ENCODE data around the gene GNLY. TPM values are rescaled to one million over a fixed set of nuclear protein-coding genes. Genes with fewer than 3 reads are reported as not detected.

GNLY gene
- total and polyA plus RNA-seq, 8 donors, result 0.28 to 1.3 (median 0.76) TPM; not detected in 3

GRCh38 chr2:85718009-85718391, 23.8 kb downstream of the GNLY start:
- intact Hi-C loops (cut with DNase I), result no loop called here
- no peaks in the 10 kb centered on the region for H3K9me3 ChIP-seq

DNA sequence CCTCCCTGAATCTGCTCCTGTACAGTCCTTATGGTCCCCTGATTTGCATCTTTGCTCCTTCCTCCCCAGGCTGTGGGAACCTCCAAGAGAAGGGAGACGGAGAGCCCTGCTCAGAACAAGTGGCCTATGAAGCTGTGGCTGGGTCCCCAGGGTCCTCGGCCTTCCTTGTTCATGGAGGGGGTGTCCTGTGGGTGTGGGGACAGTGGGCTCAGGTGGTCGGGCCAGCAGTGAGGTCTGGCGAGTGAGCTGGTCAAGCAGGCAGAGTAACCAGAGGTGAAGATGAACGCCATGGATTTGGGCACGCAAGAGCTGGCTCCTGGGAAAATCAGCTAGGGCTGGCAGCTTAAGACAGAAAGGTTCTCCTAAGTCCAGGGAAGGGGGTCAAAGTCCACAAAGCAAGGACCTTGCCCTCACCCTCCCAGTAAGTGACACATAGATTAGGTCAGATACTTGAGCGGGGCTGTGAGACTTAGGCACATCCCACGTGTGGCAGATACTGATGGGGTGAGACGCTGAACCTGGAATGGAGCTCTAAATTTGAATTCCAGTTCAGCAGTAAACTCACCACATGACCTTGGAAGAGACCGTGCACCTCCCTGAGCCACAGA, 24.8 kb downstream of the GNLY start:
- Histone ChIP-seq H3K36me3 (no peaks in the 10 kb centered on the region), H3K27me3 (no peaks in the 10 kb centered on the region), H3K9me3 (no peaks in the 10 kb centered on the region), H3K4me3 (no peak overlapping the region), H3K4me1 (no peaks in the 10 kb centered on the region), H3K27ac (no peak overlapping the region)
- no peak for FAIRE-seq
- ATAC-seq, result peak; percentile 48 to 82 (median 69)
- intact Hi-C loops (cut with DNase I), result no loop called here
- 52 to 55% methylated on average over 10 of the region's 10 CpGs for WGBS, 2 donors
- TF ChIP-seq, protein P1, sequence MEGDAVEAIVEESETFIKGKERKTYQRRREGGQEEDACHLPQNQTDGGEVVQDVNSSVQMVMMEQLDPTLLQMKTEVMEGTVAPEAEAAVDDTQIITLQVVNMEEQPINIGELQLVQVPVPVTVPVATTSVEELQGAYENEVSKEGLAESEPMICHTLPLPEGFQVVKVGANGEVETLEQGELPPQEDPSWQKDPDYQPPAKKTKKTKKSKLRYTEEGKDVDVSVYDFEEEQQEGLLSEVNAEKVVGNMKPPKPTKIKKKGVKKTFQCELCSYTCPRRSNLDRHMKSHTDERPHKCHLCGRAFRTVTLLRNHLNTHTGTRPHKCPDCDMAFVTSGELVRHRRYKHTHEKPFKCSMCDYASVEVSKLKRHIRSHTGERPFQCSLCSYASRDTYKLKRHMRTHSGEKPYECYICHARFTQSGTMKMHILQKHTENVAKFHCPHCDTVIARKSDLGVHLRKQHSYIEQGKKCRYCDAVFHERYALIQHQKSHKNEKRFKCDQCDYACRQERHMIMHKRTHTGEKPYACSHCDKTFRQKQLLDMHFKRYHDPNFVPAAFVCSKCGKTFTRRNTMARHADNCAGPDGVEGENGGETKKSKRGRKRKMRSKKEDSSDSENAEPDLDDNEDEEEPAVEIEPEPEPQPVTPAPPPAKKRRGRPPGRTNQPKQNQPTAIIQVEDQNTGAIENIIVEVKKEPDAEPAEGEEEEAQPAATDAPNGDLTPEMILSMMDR (IDR thresholded peaks at IDR 0.05), result no peak
- no peak for DNase-seq

More at GRCh38 chr2:85718009-85718391, 23.8 kb downstream of the GNLY start:
- no peak for ATAC-seq
- no peak for FAIRE-seq
- TF ChIP-seq, protein P1 (IDR thresholded peaks at IDR 0.05), result no peak
- WGBS, 2 donors, result 82 to 85% methylated on average over 7 of the region's 7 CpGs
- H3K4me1 ChIP-seq, result peaks cover 0 to 3% (median under 1%) of the 10 kb centered on the region in 3 donors
- H3K36me3 ChIP-seq, result no peaks in the 10 kb centered on the region
- H3K27ac ChIP-seq, result no peak overlapping the region
- H3K27me3 ChIP-seq, result no peaks in the 10 kb centered on the region
- H3K4me3 ChIP-seq, result no peak overlapping the region
- DNase-seq, result no peak

DNA sequence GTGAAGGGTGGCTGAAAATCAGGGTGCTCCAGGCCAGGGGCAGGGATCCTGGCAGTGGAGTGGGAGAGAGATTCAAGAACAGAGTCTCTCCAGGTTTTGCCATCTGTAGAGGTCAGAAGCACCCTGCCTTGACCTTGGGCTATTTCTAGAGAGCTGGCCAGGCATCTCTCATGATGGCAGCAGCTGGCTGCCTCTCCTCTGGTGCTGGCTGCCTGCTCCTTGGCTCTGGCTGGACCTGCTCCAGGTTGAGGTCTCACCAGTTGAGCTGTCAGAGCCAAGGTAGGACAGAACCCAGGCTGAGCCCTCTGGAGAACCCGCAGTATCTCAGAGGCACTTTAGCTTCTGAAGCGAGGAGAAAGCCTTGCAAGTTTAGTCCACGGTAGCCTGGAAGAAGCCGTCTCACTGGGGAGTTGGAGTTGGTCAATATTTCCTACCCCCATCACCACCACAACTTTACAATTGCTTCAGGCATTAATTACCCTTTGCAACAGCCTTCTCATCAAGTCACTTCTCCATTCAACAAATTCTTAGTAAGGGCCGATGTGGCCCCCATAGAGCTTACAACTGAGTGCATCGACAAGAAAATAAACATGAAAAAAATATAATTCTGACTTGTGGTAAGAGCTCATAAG, 25.6 kb downstream of the GNLY start:
- TF ChIP-seq, protein P1 (IDR thresholded peaks at IDR 0.05), result no peak
- FAIRE-seq (no peak), ATAC-seq (peak in 2 of 4 donors; percentile 26 to 34), DNase-seq (no peak)
- Histone ChIP-seq H3K27me3 (no peaks in the 10 kb centered on the region), H3K36me3 (no peaks in the 10 kb centered on the region), H3K27ac (no peak overlapping the region), H3K9me3 (no peaks in the 10 kb centered on the region), H3K4me3 (no peak overlapping the region), H3K4me1 (no peaks in the 10 kb centered on the region)
- WGBS, 2 donors, result 84 to 93% methylated on average over 6 of the region's 6 CpGs
- intact Hi-C loops (cut with DNase I), result no loop called here

GRCh38 chr2:85720533-85720932, 26.4 kb downstream of the GNLY start:
- Histone ChIP-seq H3K27me3 (no peaks in the 10 kb centered on the region), H3K4me3 (no peak overlapping the region), H3K36me3 (no peaks in the 10 kb centered on the region), H3K27ac (no peak overlapping the region), H3K9me3 (no peaks in the 10 kb centered on the region), H3K4me1 (no peaks in the 10 kb centered on the region)
- FAIRE-seq (no peak), ATAC-seq (no peak), DNase-seq (no peak)
- TF ChIP-seq, protein P1 (IDR thresholded peaks at IDR 0.05), result no peak
- intact Hi-C loops (cut with DNase I), result no loop called here
- 95 to 100% methylated on average over 1 of the region's 1 CpG for WGBS, 2 donors

DNA sequence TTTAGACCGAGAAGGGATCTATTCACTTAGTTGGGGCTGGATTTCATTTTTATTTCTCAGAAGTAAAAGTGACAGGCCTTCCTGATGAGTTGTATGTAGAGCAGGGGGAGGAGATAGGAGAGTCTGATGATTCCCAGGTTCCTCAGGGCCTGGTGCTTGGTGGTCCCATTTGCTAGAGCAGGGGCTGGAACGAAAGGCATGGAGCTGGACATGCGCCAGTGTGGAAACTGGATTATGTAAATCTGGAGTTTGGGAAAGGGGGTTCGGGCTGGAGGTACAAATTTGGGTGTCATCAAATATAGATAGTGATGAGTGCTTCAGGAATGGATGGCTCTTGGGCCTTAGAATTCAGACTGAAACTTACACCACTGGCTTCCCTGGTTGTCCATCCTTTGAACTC, 27.5 kb downstream of the GNLY start:
- H3K36me3 ChIP-seq, result no peaks in the 10 kb centered on the region
- H3K4me3 ChIP-seq, result no peak overlapping the region
- no peak for FAIRE-seq
- H3K27me3 ChIP-seq, result no peaks in the 10 kb centered on the region
- ATAC-seq, result no peak
- H3K4me1 ChIP-seq, result no peaks in the 10 kb centered on the region
- 83 to 91% methylated on average over 4 of the region's 4 CpGs for WGBS, 2 donors
- H3K9me3 ChIP-seq, result no peaks in the 10 kb centered on the region
- no peak overlapping the region for H3K27ac ChIP-seq
- intact Hi-C loops (cut with DNase I), result no loop called here
- DNase-seq, result no peak
- TF ChIP-seq, protein P1 (IDR thresholded peaks at IDR 0.05), result no peak
